ENCODE data around the gene ACTN4. TPM values are rescaled to one million over a fixed set of nuclear protein-coding genes. Genes with fewer than 3 reads are reported as not detected.
A peak's percentile ranks its signal among the peaks of the same experiment; 100 is the strongest.
"Not testable (repeated sequence)": the region's sequence is repeated elsewhere in the genome, so short reads cannot be mapped to it uniquely, and the experiment has no call there.

Gene ACTN4
- total RNA-seq (2021; ENCODE audit: unreplicated experiment) (3,297 TPM), Bru-seq, nascent RNA (percentile 100 among the genes with signal in this experiment), BruChase-seq, experiment 1, labeled RNA remaining after a 2-hour chase (percentile 99 among the genes with signal in this experiment), BruChase-seq, experiment 2, labeled RNA remaining after a 6-hour chase (percentile 99 among the genes with signal in this experiment)
- 5,405 TPM for polyA plus RNA-seq (2012; ENCODE audit: insufficient read length)
- long read RNA-seq, full-length matches to known transcripts = 138 of 757 reads
- long read RNA-seq, partial matches to known transcripts = 478 of 757 reads
- long read RNA-seq, other reads (novel, unspliced or antisense) = 141 of 757 reads

GRCh38 chr19:38647368-38647965 is at the start of gene ACTN4:
ACTN4 (plus strand) TSS chr19:38647649; CDS start chr19:38647746, 97 bp downstream.
- TF ChIP-seq REST (IDR thresholded peaks at IDR 0.05; ENCODE audit: insufficient read depth in 1 of 2, low read depth in 2 of 2, low read length in 1 of 2) (no peak), CTCF (IDR thresholded peaks at IDR 0.05) (no peak), POLR2AphosphoS5 (IDR thresholded peaks at IDR 0.05; ENCODE audit: low read depth, low read length) (no peak)
- ATAC-seq (peak; percentile 83), DNase-seq (ENCODE audit: low read depth, low spot score) (peak; percentile 100)
- Histone ChIP-seq H3K27ac (ENCODE audit: low read length) (peak within 1 kb of the TSS; percentile 96), H3K9me3 (ENCODE audit: control insufficient read depth, insufficient read depth, low read depth, low read length) (no peaks in the 10 kb centered on the region), H3K36me3 (ENCODE audit: control insufficient read depth, insufficient read depth, low read length) (no peaks in the 10 kb centered on the region), H3K4me3 (ENCODE audit: low read depth in 2 of 2, low read length in 2 of 2) (peak within 1 kb of the TSS; percentile 50 to 68), H3K27me3 (ENCODE audit: control insufficient read depth, insufficient read depth, low read length) (no peaks in the 10 kb centered on the region), H3K4me1 (ENCODE audit: control insufficient read depth, insufficient read depth, low read length) (peaks cover 16% of the 10 kb centered on the region)
- in situ Hi-C loops (cut with HindIII; ENCODE audit: low pct_unique_long_range_greater_than_20kb, low sequenced_read_pairs) = no loop called here
- CTCF ChIA-PET = interaction anchor here (0.6 to 2.1 kb wide), 10 partner anchors 9 to 245 kb away, joined by 3 to 22 read pairs (median 4); partner anchors contain the start of gene FAM98C
- POLR2A ChIA-PET = interaction anchor here (0.5 to 1.9 kb wide), 30 partner anchors 9 to 1677 kb away, joined by 3 to 22 read pairs (median 4); partner anchors contain the start of genes EIF3K, LRFN1 and MAP4K1
- intact Hi-C loops (cut with micrococcal nuclease; ENCODE audit: unreplicated experiment) = no loop called here
- BruUV-seq (replicated peaks) = no TSS peak

- Histone ChIP-seq H3K4me1 (ENCODE audit: control insufficient read depth, insufficient read depth, low read length) (no peaks in the 10 kb centered on the region), H3K27me3 (ENCODE audit: control insufficient read depth, insufficient read depth, low read length) (no peaks in the 10 kb centered on the region), H3K4me3 (ENCODE audit: low read depth in 2 of 2, low read length in 2 of 2) (no peak overlapping the region), H3K9me3 (ENCODE audit: control insufficient read depth, insufficient read depth, low read depth, low read length) (no peaks in the 10 kb centered on the region), H3K36me3 (ENCODE audit: control insufficient read depth, insufficient read depth, low read length) (no peaks in the 10 kb centered on the region), H3K27ac (ENCODE audit: low read length) (no peak overlapping the region)
- in situ Hi-C loops (cut with HindIII; ENCODE audit: low pct_unique_long_range_greater_than_20kb, low sequenced_read_pairs) (no loop called here), intact Hi-C loops (cut with micrococcal nuclease; ENCODE audit: unreplicated experiment) (no loop called here)
- CTCF ChIA-PET = interaction anchor here (0.5 to 0.6 kb wide), 2 partner anchors 14 to 1429 kb away, joined by 4 to 8 read pairs; no protein-coding TSS in a partner anchor
- BruUV-seq (replicated peaks) = no TSS peak
- DNase-seq (ENCODE audit: low read depth, low spot score) (no peak), ATAC-seq (no peak)
- TF ChIP-seq CTCF (IDR thresholded peaks at IDR 0.05) = no peak
- no peak for TF ChIP-seq SIN3A (IDR thresholded peaks at IDR 0.05; ENCODE audit: borderline replicate concordance, insufficient read depth, low read depth, low read length)
- TF ChIP-seq REST (IDR thresholded peaks at IDR 0.05; ENCODE audit: insufficient read depth in 1 of 2, low read depth in 2 of 2, low read length in 1 of 2) = no peak
- TF ChIP-seq TCF7L2 (IDR thresholded peaks at IDR 0.05; ENCODE audit: low read depth, low read length) = no peak
- TF ChIP-seq POLR2AphosphoS5 (IDR thresholded peaks at IDR 0.05; ENCODE audit: low read depth, low read length) = no peak
- POLR2A ChIA-PET = interaction anchor here (0.6 to 0.7 kb wide), 2 partner anchors 27 to 171 kb away, joined by 3 read pairs; no protein-coding TSS in a partner anchor
Observed at GRCh38 chr19:38599722-38600121, 47.7 kb upstream of the ACTN4 start.

- intact Hi-C loops (cut with micrococcal nuclease; ENCODE audit: unreplicated experiment); DNase-seq (ENCODE audit: low read depth, low spot score); H3K27me3 ChIP-seq (ENCODE audit: control insufficient read depth, insufficient read depth, low read length); H3K4me3 ChIP-seq (ENCODE audit: low read depth in 2 of 2, low read length in 2 of 2); POLR2A ChIA-PET; H3K36me3 ChIP-seq (ENCODE audit: control insufficient read depth, insufficient read depth, low read length); BruUV-seq (replicated peaks); H3K4me1 ChIP-seq (ENCODE audit: control insufficient read depth, insufficient read depth, low read length); H3K9me3 ChIP-seq (ENCODE audit: control insufficient read depth, insufficient read depth, low read depth, low read length); CTCF ChIA-PET; in situ Hi-C loops (cut with HindIII; ENCODE audit: low pct_unique_long_range_greater_than_20kb, low sequenced_read_pairs); ATAC-seq; H3K27ac ChIP-seq (ENCODE audit: low read length): not testable (repeated sequence)
Observed at GRCh38 chr19:38602856-38603255, 44.6 kb upstream of the ACTN4 start.

All from Panc1 (cell line).